Stomach (tissue), 9 donors: ENCODE data around the gene ZNF808. TPM values are rescaled to one million over a fixed set of nuclear protein-coding genes. Genes with fewer than 3 reads are reported as not detected.
A peak's percentile ranks its signal among the peaks of the same experiment; 100 is the strongest.
"Not testable (repeated sequence)": the region's sequence is repeated elsewhere in the genome, so short reads cannot be mapped to it uniquely, and the experiment has no call there.

Experiments
- DNase-seq, 2 donors: peaks; one replicate each; pipeline versions ENCODE4 v3.0.0 to v3.0.0-alpha.2; 2013 to 2019
- H3K27ac ChIP-seq, 5 donors: fragments of 200-600 bp in 4 of 5; sonication (generic) in 4 of 5; one replicate each; pipeline ENCODE4 v1.5.1; 2013 to 2019; ENCODE audit warnings: mild to moderate bottlenecking in 1 of 5, moderate library complexity in 1 of 5
- H3K27me3 ChIP-seq, 3 donors: fragments of 200-600 bp; sonication (generic); one replicate each; pipeline ENCODE4 v1.5.1; 2017 to 2019; ENCODE audit warnings: mixed run types in 1 of 3
- H3K36me3 ChIP-seq, 4 donors: fragments of 200-600 bp; sonication (generic); 1 replicate in 3 of 4; 2 replicates in 1 of 4; pipeline ENCODE4 v1.5.1; 2016 to 2019
- H3K4me1 ChIP-seq, 4 donors: fragments of 200-600 bp; sonication (generic); one replicate each; pipeline ENCODE4 v1.5.1; 2016 to 2019
- H3K4me3 ChIP-seq, 4 donors: fragments of 200-600 bp; sonication (generic) in 3 of 4; one replicate each; pipeline ENCODE4 v1.5.1; 2016 to 2019; ENCODE audit warnings: mild to moderate bottlenecking in 1 of 4
- H3K9me3 ChIP-seq, 4 donors: fragments of 200-600 bp; sonication (generic); one replicate each; pipeline ENCODE4 v1.5.1; 2016 to 2019
- EP300 ChIP-seq: sonication (generic); formaldehyde crosslinking; IDR thresholded peaks from one replicate; pipeline ENCODE4 v1.6.1; 2017; ENCODE audit warnings: antibody characterized with exemption
- POLR2A ChIP-seq, 4 donors: fragments of 450-650 bp; IDR thresholded peaks; one replicate each; pipeline ENCODE4 v1.6.1; 2016; ENCODE audit warnings: antibody characterized with exemption in 4 of 4, control low read depth in 2 of 4, mild to moderate bottlenecking in 1 of 4, moderate library complexity in 1 of 4
- POLR2AphosphoS5 ChIP-seq, 3 donors: sonication (generic); formaldehyde crosslinking; IDR thresholded peaks; one replicate each; pipeline ENCODE4 v1.6.1; 2016; ENCODE audit warnings: antibody characterized with exemption in 3 of 3
- WGBS, 5 donors: extraction: QIAGEN DNeasy Blood & Tissue Kit in 3 of 5; methylation state at CpG; one replicate each; pipeline versions ENCODE4 v1.1.5 to v1.1.7; 2013 to 2018; 5-methylcytosine and 5-hydroxymethylcytosine counted together
- intact Hi-C: fragments of 100-400 bp; cut with DNase I; formaldehyde crosslinking; loops from one replicate; pipeline ENCODE4 v1.15.1; 2023; ENCODE audit warnings: low total_unique reads
- polyA plus RNA-seq, 3 donors: library from polyadenylated mRNA; stranded (reverse); fragments of 200-250 nt; gene quantifications; one replicate each; pipeline ENCODE4 v1.2.3, GENCODE V29; 2013
- total RNA-seq, 5 donors: library from RNA; depleted of rRNA; stranded (reverse); fragments of >200 nt; gene quantifications; one replicate each; pipeline versions ENCODE4 v1.1.0 to v1.2.3, GENCODE V29; 2014 to 2016
- TF ChIP-seq, protein P1 (sequence below), 7 experiments: fragments of 450-650 bp in 4 of 7; fragments of 200-600 bp in 3 of 7; sonication (generic) in 3 of 7; IDR thresholded peaks; one replicate each; pipeline ENCODE4 v1.5.1; 2016 to 2019; ENCODE audit warnings: antibody characterized with exemption in 7 of 7, control low read depth in 2 of 7, mild to moderate bottlenecking in 1 of 7
- donor health status: healthy with polysubstance abuse.
- donor health status: Bipolar disorder and iron deficiency.
- donor health status: healthy.

Gene ZNF808
- total and polyA plus RNA-seq, 8 donors, result 0.92 to 41.5 (median 11.8) TPM

DNA sequence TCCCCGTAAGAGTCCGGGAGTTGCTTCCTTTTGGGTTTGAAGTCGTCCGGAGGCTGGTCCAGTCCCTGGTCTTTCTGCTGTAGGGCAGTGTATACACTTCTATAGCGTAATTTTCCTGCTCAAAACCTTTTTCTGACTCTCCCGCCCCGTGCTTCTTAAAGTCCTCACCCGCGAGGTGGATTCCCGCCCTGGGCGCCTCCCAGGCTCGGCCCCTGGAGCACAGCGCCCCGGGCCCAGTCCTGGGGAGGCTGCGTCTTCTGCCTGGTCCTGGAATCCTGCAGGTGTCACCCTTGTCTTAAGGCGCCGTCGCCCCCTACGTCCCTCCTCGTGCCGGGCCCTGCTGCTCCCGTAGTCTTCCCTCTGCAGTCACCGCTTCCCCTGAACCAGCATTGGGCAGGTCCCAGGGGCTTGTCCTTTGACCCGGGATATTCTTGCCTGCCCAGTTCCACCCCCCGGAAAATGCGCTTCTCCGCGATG, 34.4 kb upstream of the ZNF808 start:
- 10 to 14% (median 13%) methylated on average over 27 to 28 of the region's 28 CpGs for WGBS, 5 donors
- TF ChIP-seq POLR2AphosphoS5 (IDR thresholded peaks at IDR 0.05), result no peak
- TF ChIP-seq, protein P1, sequence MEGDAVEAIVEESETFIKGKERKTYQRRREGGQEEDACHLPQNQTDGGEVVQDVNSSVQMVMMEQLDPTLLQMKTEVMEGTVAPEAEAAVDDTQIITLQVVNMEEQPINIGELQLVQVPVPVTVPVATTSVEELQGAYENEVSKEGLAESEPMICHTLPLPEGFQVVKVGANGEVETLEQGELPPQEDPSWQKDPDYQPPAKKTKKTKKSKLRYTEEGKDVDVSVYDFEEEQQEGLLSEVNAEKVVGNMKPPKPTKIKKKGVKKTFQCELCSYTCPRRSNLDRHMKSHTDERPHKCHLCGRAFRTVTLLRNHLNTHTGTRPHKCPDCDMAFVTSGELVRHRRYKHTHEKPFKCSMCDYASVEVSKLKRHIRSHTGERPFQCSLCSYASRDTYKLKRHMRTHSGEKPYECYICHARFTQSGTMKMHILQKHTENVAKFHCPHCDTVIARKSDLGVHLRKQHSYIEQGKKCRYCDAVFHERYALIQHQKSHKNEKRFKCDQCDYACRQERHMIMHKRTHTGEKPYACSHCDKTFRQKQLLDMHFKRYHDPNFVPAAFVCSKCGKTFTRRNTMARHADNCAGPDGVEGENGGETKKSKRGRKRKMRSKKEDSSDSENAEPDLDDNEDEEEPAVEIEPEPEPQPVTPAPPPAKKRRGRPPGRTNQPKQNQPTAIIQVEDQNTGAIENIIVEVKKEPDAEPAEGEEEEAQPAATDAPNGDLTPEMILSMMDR (IDR thresholded peaks at IDR 0.05), result peak in 1 of 7 experiments; percentile 7
- H3K27me3 ChIP-seq, result no peaks in the 10 kb centered on the region
- peak in 1 of 2 donors; percentile 86 for DNase-seq
- peak overlapping the region in 3 of 4 donors; percentile 8 to 23 (median 13) for H3K4me3 ChIP-seq
- intact Hi-C loops, result no loop called here
- H3K9me3 ChIP-seq, result peaks cover 29 to 98% (median 88%) of the 10 kb centered on the region in 4 donors
- H3K4me1 ChIP-seq, result peaks cover 0 to 4% (median 0%) of the 10 kb centered on the region in 4 donors
- H3K27ac ChIP-seq, result no peak overlapping the region
- H3K36me3 ChIP-seq, result peaks cover 0 to 35% (median 2%) of the 10 kb centered on the region in 4 donors

- DNase-seq, result peak in 1 of 2 donors; percentile 1
- no peak for TF ChIP-seq POLR2A (IDR thresholded peaks at IDR 0.05)
- TF ChIP-seq, protein P1 (IDR thresholded peaks at IDR 0.05), result no peak
- TF ChIP-seq EP300, result no peak
- TF ChIP-seq POLR2AphosphoS5 (IDR thresholded peaks at IDR 0.05), result no peak
- Histone ChIP-seq H3K9me3 (peaks cover 36 to 98% (median 80%) of the 10 kb centered on the region in 4 donors), H3K4me1 (peaks cover 0 to 4% (median 0%) of the 10 kb centered on the region in 4 donors), H3K27ac (no peak overlapping the region), H3K4me3 (no peak overlapping the region), H3K36me3 (peaks cover 0 to 35% (median 2%) of the 10 kb centered on the region in 4 donors), H3K27me3 (no peaks in the 10 kb centered on the region)
- 80 to 90% (median 88%) methylated on average over 3 of the region's 3 CpGs for WGBS, 5 donors
- intact Hi-C loops, result no loop called here
Observed at GRCh38 chr19:52494518-52494917, 33.0 kb upstream of the ZNF808 start.

- no peak for DNase-seq
- TF ChIP-seq, protein P1 (IDR thresholded peaks at IDR 0.05), result no peak
- no peak for TF ChIP-seq EP300
- intact Hi-C loops, result no loop called here
- 89 to 97% (median 94%) methylated on average over 8 of the region's 8 CpGs for WGBS, 5 donors
- Histone ChIP-seq H3K27ac (no peak overlapping the region), H3K4me1 (no peaks in the 10 kb centered on the region), H3K4me3 (no peak overlapping the region), H3K27me3 (no peaks in the 10 kb centered on the region), H3K9me3 (peaks cover 22 to 100% (median 74%) of the 10 kb centered on the region in 4 donors), H3K36me3 (peaks cover 0 to 43% (median 15%) of the 10 kb centered on the region in 4 donors)
Observed at GRCh38 chr19:52498571-52498970, 28.9 kb upstream of the ZNF808 start.

GRCh38 chr19:52500474-52500873, 27.0 kb upstream of the ZNF808 start:
- DNase-seq, intact Hi-C loops, H3K4me3 ChIP-seq, H3K27ac ChIP-seq, H3K27me3 ChIP-seq, H3K4me1 ChIP-seq: not testable (repeated sequence)
- peaks cover 0 to 62% (median 20%) of the 10 kb centered on the region in 4 donors for H3K36me3 ChIP-seq
- WGBS, 5 donors, result 39 to 53% (median 46%) methylated on average over 3 of the region's 3 CpGs
- peaks cover 15 to 100% (median 66%) of the 10 kb centered on the region in 4 donors for H3K9me3 ChIP-seq

DNA sequence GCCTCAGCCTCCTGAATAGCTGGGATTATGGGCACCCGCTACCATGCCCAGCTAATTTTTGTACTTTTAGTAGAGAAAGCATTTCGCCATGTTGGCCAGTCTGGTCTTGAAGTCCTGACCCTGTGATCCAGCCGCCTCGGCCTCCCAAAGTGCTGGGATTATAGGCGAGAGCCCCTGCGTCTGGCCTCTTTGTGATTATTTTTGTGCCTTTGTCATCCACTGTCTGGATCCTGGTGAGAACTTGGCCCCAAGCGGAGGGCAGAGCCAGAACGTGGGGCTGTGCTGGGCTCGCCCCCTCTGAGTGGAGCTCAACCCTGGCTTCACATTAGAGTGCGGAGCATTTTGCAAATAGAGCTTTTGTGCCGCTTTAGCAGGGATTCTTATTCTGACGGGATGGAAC, 26.5 kb upstream of the ZNF808 start:
- H3K9me3 ChIP-seq, result peaks cover 15 to 100% (median 67%) of the 10 kb centered on the region in 4 donors
- DNase-seq, H3K4me1 ChIP-seq, H3K4me3 ChIP-seq, H3K27ac ChIP-seq, intact Hi-C loops, H3K27me3 ChIP-seq: not testable (repeated sequence)
- peaks cover 0 to 65% (median 23%) of the 10 kb centered on the region in 4 donors for H3K36me3 ChIP-seq
- WGBS, 5 donors, result 76 to 94% (median 84%) methylated on average over 8 to 12 of the region's 12 CpGs
